Panc1 (cell line): Measurements from ENCODE around the gene TMEM95.

ENCODE experiments used
- CTCF ChIP-seq: fragments of 450-650 bp; IDR thresholded peaks from 2 replicates; pipeline ENCODE4 v1.5.1; 2017; ENCODE audit warnings: mild to moderate bottlenecking
- POLR2AphosphoS5 ChIP-seq: IDR thresholded peaks from 2 replicates; pipeline ENCODE4 v1.6.1; 2012; ENCODE audit warnings: mild to moderate bottlenecking, low read depth, low read length, moderate library complexity
- REST ChIP-seq, 2 experiments: IDR thresholded peaks; 2 replicates each; pipeline ENCODE4 v1.6.1; 2011 to 2012; ENCODE audit warnings: low read depth in 2 of 2, control low read depth in 1 of 2, low read length in 1 of 2, mild to moderate bottlenecking in 1 of 2, moderate library complexity in 1 of 2; ENCODE audit not compliant: insufficient read depth in 1 of 2
- TCF7L2 ChIP-seq: IDR thresholded peaks from 2 replicates; pipeline ENCODE4 v1.6.1; 2011; ENCODE audit warnings: mild to moderate bottlenecking, low read depth, low read length, inconsistent platforms

GRCh38 chr17:7325031-7325528 lies 29.9 kb upstream of the TMEM95 start:
- TF ChIP-seq REST (IDR thresholded peaks at IDR 0.05; ENCODE audit: insufficient read depth in 1 of 2, low read depth in 2 of 2, low read length in 1 of 2) (no peak), CTCF (no peak), TCF7L2 (no peak), POLR2AphosphoS5 (no peak)
